AML-193 (cell line): ENCODE measurements around the gene ACBD4.

Experiments used
- DNase-seq, 2 experiments: peaks; one replicate each; lab custom pipeline; 2025; lab: John Stamatoyannopoulos, UW

Gene ACBD4, protein sequence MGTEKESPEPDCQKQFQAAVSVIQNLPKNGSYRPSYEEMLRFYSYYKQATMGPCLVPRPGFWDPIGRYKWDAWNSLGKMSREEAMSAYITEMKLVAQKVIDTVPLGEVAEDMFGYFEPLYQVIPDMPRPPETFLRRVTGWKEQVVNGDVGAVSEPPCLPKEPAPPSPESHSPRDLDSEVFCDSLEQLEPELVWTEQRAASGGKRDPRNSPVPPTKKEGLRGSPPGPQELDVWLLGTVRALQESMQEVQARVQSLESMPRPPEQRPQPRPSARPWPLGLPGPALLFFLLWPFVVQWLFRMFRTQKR

GRCh38 chr17:45135192-45135977, at the start of gene ACBD4:
Gene ACBD4, plus strand, starts transcription at chr17:45135687. Its CDS starts 458 bp downstream, at chr17:45136145.
- DNase-seq: peak; percentile 99

DNA sequence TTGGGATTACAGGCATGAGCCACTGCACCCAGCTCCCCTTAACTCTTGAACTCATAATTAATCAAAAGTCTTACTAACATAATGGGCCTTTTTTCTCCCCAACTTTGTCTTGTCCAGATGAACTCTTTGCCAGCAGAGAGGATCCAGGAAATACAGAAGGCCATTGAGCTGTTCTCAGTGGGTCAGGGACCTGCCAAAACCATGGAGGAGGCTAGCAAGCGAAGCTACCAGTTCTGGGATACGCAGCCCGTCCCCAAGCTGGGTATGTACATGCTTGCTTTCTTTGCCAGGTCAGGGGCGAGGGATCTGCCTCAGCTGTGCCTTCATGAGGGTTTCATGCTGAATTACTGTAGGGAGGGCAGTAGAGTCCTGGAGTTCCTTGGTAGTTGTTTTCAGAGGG, 49.1 kb upstream of the ACBD4 start:
- DNase-seq: no peak

GRCh38 chr17:45086865-45087503, 48.5 kb upstream of the ACBD4 start:
- DNase-seq: no peak

GRCh38 chr17:45087504-45087975, 47.9 kb upstream of the ACBD4 start:
- no peak for DNase-seq

DNA sequence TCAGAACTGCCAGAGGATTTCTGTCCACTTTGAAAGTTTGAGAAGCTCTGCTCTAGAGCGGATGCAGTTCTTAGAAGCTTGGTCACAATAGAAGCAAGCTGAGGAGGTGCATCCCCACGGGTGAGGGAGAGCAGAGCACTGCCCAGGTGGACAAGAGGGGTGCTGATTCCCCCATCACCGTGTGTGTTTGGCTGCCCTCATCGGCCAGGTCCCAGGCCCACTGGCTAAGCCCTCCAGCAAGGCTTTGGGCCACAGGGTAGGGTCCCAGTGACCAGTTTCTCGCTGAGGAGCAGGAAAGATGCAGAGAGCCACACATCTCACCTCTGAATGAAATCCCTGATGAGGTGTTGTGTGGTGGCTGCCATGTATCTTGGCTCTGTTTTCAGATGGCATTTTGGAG, 47.5 kb upstream of the ACBD4 start:
- DNase-seq: no peak

GRCh38 chr17:45088741-45089140, 46.7 kb upstream of the ACBD4 start:
- no peak for DNase-seq

DNA sequence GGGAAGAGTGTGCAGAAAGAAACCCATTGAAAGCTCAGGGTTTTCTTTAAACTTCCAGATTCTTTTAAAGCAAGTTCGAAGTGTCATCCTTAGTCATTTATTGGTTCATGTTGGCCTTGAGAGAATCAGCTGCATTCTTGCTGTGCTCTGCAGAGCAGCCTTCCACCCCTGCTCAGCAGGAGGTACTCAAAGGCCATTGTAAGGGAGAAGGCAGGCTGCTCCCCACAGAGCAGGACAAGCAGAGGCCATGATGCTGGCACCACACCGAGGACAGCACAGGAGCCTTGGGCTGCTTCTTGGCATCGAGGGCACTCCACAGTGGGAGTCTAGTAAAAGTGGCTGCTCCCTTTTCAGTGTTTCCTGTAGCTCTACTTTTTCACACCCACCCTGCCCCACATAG, 44.8 kb upstream of the ACBD4 start:
- DNase-seq: no peak

- DNase-seq: no peak
These were observed 43.6 kb upstream of the ACBD4 start for GRCh38 chr17:45091778-45092425.

GRCh38 chr17:45092911-45093430, 42.5 kb upstream of the ACBD4 start:
- DNase-seq: no peak

- DNase-seq: no peak
These were observed 41.9 kb upstream of the ACBD4 start for GRCh38 chr17:45093444-45094110.

- DNase-seq: peak; percentile 36 to 56
These were observed 39.3 kb upstream of the ACBD4 start for GRCh38 chr17:45096141-45096540.

DNA sequence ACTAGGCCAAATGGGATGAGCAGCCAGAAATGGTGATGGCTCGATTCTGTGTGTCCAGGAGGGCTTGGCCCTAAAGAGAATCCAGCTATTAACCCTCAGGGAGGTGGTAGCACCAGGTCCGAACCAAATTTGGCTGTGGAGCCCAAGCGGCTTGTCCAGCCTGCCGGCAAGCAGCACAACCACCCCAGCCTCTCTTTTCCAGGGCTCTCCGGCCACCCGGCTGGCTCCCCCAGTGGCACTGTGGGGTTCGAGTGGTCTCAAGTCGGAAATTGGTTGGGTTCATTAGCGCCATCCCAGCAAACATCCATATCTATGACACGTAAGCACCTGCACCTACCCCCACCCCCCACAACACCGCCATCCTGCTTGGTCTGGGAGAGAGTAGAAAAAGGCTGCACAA, 38.6 kb upstream of the ACBD4 start:
- DNase-seq: no peak

GRCh38 chr17:45098081-45098868, 37.2 kb upstream of the ACBD4 start:
- DNase-seq: no peak

- peak; percentile 79 to 82 for DNase-seq
These were observed 36.4 kb upstream of the ACBD4 start for GRCh38 chr17:45098869-45099616.

DNA sequence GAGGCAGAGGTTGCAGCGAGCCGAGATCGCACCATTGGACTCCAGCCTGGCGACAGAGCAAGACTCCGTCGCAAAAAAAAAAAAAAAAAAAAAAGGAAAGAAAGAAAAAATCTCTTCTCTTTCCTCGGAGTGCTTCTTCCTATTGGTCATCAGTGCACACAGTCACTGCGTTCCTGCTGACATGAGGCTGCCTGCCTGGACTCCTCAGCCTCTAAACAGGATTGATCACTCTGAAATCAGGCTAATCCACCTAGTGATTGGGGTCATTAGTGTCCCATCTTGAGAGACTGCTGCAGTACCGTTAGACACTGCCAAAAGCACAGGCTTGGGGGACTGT, 34.0 kb upstream of the ACBD4 start:
- no peak for DNase-seq

DNA sequence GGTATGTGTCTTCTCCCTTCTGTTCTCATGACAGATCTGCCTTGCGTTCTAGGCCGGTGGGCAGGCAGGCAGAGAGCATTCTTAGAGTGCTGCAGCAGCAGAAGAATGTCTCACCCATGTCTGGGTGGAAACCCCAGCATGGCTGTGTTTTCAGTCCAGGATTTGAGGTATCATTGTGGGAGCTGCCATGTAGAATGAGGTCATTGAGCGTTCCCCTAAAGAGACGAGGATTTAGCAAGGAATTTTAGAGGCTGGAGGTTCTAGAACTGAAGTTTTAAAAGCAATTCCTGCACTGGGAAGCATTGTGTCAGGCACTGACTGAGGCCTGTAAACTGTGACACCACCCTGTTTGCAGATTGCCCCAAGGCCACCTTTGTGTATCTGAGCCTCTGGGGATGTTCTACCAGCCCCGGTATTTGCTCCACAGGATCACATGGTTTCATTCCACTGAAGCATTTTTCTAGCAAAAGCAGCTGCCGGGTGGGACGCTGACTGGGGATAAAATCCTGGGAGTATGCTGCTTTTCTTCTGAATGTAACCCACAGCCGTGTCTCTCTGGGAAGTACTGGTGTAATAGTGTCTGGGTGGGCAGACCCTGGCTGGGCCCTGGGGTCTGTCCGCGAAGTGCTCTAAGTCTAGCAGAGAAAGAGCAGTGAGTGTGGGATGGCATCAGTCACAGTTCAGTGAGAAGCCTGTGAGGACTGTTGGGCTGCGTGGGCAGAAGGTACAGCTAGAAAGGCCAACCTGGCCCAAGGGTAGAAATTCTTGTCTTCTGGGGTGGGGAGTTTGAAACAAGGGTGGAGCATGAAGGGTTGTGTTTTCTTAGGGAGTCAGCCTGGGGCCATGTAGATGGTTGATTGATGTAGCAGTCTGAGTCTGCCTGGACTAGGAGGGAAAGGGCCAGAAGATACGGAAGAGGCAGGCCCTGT, 33.3 kb upstream of the ACBD4 start:
- DNase-seq: no peak

GRCh38 chr17:45102856-45103255, 32.6 kb upstream of the ACBD4 start:
- DNase-seq: no peak

DNA sequence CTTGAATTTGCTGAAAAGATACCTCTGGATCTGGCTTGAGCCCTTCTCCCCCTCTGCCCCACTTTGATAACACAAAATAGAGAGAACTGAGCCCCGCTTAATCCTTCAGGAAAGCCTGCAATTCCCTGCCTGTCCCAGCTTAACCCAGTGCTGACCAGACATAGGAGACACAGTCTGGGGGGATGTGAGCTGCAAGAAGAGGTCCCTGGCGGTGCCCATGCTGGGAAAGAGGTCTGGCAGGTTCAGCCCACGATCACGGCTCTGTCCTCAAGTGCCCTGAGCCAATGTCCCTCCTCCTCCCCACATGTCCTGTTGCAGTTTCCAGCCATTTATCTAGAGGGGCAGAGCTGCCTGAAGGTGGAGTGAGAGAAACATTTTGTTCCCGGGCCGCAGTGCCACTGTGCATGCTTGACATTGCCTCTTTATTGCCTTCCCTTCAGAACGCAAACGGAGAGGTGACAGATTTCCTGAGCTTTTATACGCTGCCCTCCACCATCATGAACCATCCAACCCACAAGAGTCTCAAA, 32.2 kb upstream of the ACBD4 start:
- DNase-seq: no peak

GRCh38 chr17:45104029-45104428, 31.5 kb upstream of the ACBD4 start:
- no peak for DNase-seq
